ENCODE measurements around the gene RUNX1.
"Not testable (repeated sequence)": the region's sequence is repeated elsewhere in the genome, so short reads cannot be mapped to it uniquely, and the experiment has no call there.

RUNX1 gene

GRCh38 chr21:34994766-34995631 lies 54.1 kb downstream of the RUNX1 start:
- DNase-seq (ENCODE audit: low read depth in 4 of 4, low spot score in 1 of 4), result no peak

GRCh38 chr21:34993521-34993921 lies 55.6 kb downstream of the RUNX1 start:
- not testable (repeated sequence) for DNase-seq (ENCODE audit: low read depth in 4 of 4, low spot score in 1 of 4)

GRCh38 chr21:34992736-34993398 lies 56.2 kb downstream of the RUNX1 start:
- no peak for DNase-seq (ENCODE audit: low read depth in 4 of 4, low spot score in 1 of 4)

- no peak for DNase-seq (ENCODE audit: low read depth in 4 of 4, low spot score in 1 of 4)
Observed at GRCh38 chr21:34992180-34992579, 56.9 kb downstream of the RUNX1 start.

DNA sequence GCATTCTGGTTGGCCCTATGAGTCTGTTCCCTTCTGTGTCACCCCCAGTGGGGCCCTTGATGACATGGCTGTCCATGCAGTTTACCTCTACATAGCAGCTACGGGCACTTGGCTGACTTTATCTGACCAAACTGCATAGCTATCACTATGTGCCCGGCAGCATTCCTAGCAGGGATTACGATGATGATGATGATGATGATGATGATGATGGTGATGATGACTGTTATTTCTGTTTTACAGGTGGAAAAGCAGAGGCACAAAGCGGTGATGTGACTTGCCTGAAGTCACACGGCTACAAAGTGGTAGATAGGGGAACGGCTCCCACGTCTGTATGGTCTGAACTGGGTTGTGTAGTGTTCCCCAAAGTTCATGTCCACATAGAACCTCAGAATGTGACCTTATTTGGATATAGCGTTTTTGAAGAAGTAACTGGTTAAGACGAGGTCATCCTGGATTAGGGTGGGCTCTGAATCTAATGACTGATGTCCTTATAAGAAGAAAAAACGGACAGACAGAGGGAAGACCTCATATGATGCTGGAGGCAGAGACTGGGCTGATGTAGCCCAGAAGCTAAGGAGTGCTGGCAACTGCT lies 57.6 kb downstream of the RUNX1 start:
- DNase-seq (ENCODE audit: low read depth in 4 of 4, low spot score in 1 of 4), result no peak

- DNase-seq (ENCODE audit: low read depth in 4 of 4, low spot score in 1 of 4), result no peak
Observed at GRCh38 chr21:34990842-34991241, 58.3 kb downstream of the RUNX1 start.

- DNase-seq (ENCODE audit: low read depth in 4 of 4, low spot score in 1 of 4), result peak in 2 of 4 experiments; percentile 50 to 54
Observed at GRCh38 chr21:34989337-34990151, 59.6 kb downstream of the RUNX1 start.

DNA sequence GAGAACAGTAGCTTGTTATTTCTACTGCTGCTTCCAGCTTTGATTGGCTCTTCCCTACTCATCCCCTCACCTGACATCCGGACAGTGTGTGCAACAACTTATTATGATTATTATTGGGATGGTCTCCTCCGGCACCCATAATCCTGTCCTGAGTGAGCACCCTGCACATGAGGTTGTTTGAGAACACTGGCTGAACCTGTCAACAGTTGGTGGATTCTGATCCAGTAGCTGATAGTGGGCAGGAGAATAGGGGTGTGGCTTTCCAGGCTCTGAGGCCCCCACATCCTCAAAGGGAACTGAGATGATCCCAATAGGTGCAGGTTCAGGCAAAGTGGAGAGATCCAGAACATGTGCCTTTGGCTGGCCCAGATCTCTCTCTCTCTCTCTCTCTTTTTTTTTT lies 60.5 kb downstream of the RUNX1 start:
- no peak for DNase-seq (ENCODE audit: low read depth in 4 of 4, low spot score in 1 of 4)

GRCh38 chr21:34988139-34988538 lies 61.0 kb downstream of the RUNX1 start:
- no peak for DNase-seq (ENCODE audit: low read depth in 4 of 4, low spot score in 1 of 4)

DNA sequence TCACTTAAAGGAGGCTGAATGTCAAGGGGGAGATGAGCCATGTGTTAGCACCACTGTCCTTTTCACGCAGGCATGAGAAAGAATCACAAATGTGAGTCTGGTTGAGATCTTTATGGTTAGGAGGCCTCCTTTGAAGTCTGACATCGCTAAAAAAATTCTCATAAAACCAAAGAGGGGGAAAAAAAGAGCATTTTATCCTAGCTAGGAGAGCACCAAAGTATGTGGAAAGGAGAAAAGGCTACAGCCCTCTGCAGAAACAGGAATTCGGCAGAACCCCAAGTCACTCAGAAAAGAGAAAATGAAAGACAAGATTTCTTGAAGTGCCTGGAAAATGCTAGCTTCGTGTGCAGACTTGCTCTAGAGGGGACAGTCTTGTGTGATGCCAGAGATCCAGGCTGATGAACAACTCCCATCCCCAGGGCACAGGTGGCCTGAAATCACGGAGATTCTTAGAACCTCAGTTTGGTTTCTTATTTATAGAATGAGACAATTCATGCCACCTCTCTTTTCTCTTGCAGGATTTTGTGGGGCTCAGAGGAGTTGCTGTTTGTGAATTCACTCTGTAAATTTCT lies 61.5 kb downstream of the RUNX1 start:
- DNase-seq (ENCODE audit: low read depth in 4 of 4, low spot score in 1 of 4), result no peak

GRCh38 chr21:34986561-34987500 lies 62.3 kb downstream of the RUNX1 start:
- DNase-seq (ENCODE audit: low read depth in 4 of 4, low spot score in 1 of 4), result peak in 3 of 4 experiments; percentile 36 to 66 (median 58)

- DNase-seq (ENCODE audit: low read depth in 4 of 4, low spot score in 1 of 4), result no peak
Observed at GRCh38 chr21:34984356-34985058, 64.6 kb downstream of the RUNX1 start.

DNA sequence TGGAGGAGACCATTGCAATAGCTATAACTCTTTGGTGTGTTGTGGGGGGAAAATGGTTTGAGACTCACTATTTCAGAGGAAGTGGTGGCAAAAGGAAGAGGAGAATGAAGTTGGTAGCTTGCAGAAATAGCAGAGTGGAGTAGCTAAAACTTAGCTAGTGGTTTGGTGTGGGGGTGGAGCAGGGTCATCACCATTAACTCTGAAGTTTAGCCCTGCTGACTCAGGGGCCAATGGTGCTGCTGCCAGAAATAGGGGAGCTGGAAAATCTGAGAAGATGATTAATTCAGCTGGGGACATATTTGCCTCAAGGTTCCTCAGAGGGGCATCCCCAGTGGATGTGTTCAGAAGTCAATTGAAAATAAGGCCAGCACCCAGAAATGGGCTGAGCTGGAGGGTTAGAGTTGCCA lies 65.4 kb downstream of the RUNX1 start:
- DNase-seq (ENCODE audit: low read depth in 4 of 4, low spot score in 1 of 4), result peak in 3 of 4 experiments; percentile 35 to 61 (median 57)

DNA sequence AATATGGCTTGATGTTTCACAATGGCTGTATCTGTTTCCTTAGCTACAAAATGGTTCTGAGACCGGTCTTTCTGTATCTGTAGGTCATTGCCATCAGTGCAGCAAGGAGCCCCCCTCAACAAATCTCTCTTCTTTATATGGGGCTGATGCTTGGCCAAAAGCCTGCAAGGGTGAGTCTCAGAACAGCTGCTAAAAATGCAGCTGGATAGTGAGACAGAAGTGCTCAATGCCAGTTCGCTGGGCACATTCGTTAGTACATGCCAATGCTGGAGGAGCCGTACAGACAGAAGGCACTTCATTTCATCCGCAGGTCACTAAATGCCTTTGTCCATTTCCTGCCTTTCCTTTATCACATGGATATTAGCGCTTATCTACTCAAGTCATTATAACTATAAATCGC lies 67.3 kb downstream of the RUNX1 start:
- DNase-seq (ENCODE audit: low read depth in 4 of 4, low spot score in 1 of 4), result no peak

GRCh38 chr21:34980423-34981115 lies 68.5 kb downstream of the RUNX1 start:
- no peak for DNase-seq (ENCODE audit: low read depth in 4 of 4, low spot score in 1 of 4)

GRCh38 chr21:34979383-34979782 lies 69.7 kb downstream of the RUNX1 start:
- no peak for DNase-seq (ENCODE audit: low read depth in 4 of 4, low spot score in 1 of 4)

DNA sequence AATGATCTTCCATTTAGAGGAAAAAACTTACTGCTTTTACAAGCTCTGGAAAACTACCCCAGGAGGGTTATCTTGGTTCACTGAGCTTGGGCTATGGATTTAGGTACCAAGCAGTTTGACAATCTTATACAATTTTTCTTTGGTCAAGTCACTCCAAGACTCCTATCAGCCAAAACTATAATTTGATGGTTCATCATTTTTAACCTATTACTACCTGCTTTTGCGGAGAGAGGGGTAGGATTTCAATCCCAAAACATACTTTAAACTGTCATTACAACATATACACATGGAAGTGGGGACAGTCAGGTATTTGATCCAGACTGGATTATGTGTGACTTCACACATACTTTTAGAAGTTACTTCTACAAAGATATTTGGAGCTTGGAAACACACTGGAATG lies 71.8 kb downstream of the RUNX1 start:
- no peak for DNase-seq (ENCODE audit: low read depth in 4 of 4, low spot score in 1 of 4)

- DNase-seq (ENCODE audit: low read depth in 4 of 4, low spot score in 1 of 4), result no peak
Observed at GRCh38 chr21:34974162-34974981, 74.7 kb downstream of the RUNX1 start.

Measured in stimulated activated CD4-positive, alpha-beta T cell treated with anti-CD3 and anti-CD28 coated beads, Interleukin-1b, Interleukin-23, amount 100 ng/mL, for 24 hours (primary cell).